ENCODE measurements around the gene KRT78.

The KRT78 gene

GRCh38 chr12:52837781-52838608 is 10.8 kb downstream of the KRT78 start:
- TF ChIP-seq CTCF (IDR thresholded peaks at IDR 0.05; ENCODE audit: low read depth, low read length, missing control alignments) = no peak
- DNase-seq (ENCODE audit: extremely low read depth, low read depth) = no peak

GRCh38 chr12:52837413-52837741 is 11.4 kb downstream of the KRT78 start:
- H3K4me3 ChIP-seq (replicated peaks; ENCODE audit: low read depth, low read length) = no peak overlapping the region
- no peak for TF ChIP-seq CTCF (IDR thresholded peaks at IDR 0.05; ENCODE audit: low read depth, low read length, missing control alignments)
- DNase-seq (ENCODE audit: extremely low read depth, low read depth) = peak; percentile 31

More at GRCh38 chr12:52837781-52838608, 10.8 kb downstream of the KRT78 start:
- H3K4me3 ChIP-seq (replicated peaks; ENCODE audit: low read depth, low read length) = no peak overlapping the region

GRCh38 chr12:52836491-52837412 is 12.0 kb downstream of the KRT78 start:
- no peak for TF ChIP-seq CTCF (IDR thresholded peaks at IDR 0.05; ENCODE audit: low read depth, low read length, missing control alignments)
- no peak for DNase-seq (ENCODE audit: extremely low read depth, low read depth)
- H3K4me3 ChIP-seq (replicated peaks; ENCODE audit: low read depth, low read length) = no peak overlapping the region

GRCh38 chr12:52836042-52836466 is 12.7 kb downstream of the KRT78 start:
- no peak overlapping the region for H3K4me3 ChIP-seq (replicated peaks; ENCODE audit: low read depth, low read length)
- no peak for DNase-seq (ENCODE audit: extremely low read depth, low read depth)
- TF ChIP-seq CTCF (IDR thresholded peaks at IDR 0.05; ENCODE audit: low read depth, low read length, missing control alignments) = no peak

- DNase-seq (ENCODE audit: extremely low read depth, low read depth) = no peak
- no peak for TF ChIP-seq CTCF (IDR thresholded peaks at IDR 0.05; ENCODE audit: low read depth, low read length, missing control alignments)
- no peak overlapping the region for H3K4me3 ChIP-seq (replicated peaks; ENCODE audit: low read depth, low read length)
Measured at GRCh38 chr12:52835271-52836041, 13.3 kb downstream of the KRT78 start.

GRCh38 chr12:52834727-52835001 is 14.1 kb downstream of the KRT78 start:
- no peak overlapping the region for H3K4me3 ChIP-seq (replicated peaks; ENCODE audit: low read depth, low read length)
- no peak for TF ChIP-seq CTCF (IDR thresholded peaks at IDR 0.05; ENCODE audit: low read depth, low read length, missing control alignments)
- DNase-seq (ENCODE audit: extremely low read depth, low read depth) = no peak

All from HFF-Myc (cell line).